ENCODE results near the gene HYI. TPM values are rescaled to one million over a fixed set of nuclear protein-coding genes. Genes with fewer than 3 reads are reported as not detected.

The HYI gene
- total and polyA plus RNA-seq, 2 experiments from 2014 or later: 14.3 to 18.9 TPM

DNA sequence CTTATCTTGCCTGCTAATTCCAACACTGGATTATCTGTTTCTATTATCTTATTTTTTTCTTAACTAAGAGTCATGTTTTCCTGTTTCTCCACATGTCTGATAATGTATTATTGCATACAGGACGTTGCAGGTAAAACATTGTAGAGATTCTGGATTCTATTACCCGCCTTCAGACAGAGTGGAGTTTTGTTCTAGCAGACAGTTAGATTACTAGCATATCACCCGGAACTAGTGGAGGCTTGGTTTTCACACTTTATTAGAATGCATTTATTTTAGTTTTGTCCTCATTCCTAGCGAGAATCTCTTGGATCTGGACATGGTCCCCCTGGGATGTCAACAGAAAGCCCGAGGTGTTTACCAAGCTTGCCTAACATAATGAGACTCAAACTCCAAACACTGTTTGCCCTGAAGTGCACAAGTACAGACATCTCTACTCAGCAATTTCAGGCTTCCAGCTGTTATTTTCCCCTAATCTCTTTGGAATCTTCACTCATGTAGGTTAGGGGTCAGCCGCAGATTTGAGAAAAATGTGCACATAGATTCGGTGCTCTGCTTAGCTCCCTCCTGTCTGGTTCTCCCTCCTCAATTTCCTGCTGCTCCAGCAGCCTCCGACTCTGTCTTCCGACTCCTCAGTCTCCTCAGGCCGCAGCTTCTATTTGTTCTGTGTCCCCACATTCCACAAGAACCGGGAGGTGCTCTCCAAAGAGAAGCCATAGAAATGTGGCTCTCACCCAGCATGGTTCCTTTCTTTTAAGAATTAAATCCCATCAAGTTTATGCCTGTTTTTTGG is 40.1 kb upstream of the HYI start:
- Mint-ChIP-seq H3K4me1 (peaks cover 20% of the 10 kb centered on the region), H3K27ac (peak overlapping the region; percentile 62; the same call in 1 of the 2 replicates), H3K4me3 (peak overlapping the region; percentile 28; the same call in 2 of the 3 replicates), H3K36me3 (ENCODE audit: low read depth) (peaks cover 2% of the 10 kb centered on the region; the same call in 2 of the 3 replicates), H3K27me3 (ENCODE audit: insufficient read depth, low read depth, poor library complexity) (peaks cover 6% of the 10 kb centered on the region), H3K9me3 (peaks cover 18% of the 10 kb centered on the region)
- H2AFZ ChIP-seq: peak overlapping the region; percentile 10; the same call in 1 of the 2 replicates
- H3K27ac ChIP-seq (ENCODE audit: low read depth): no peak overlapping the region
- H3K4me1 ChIP-seq (ENCODE audit: insufficient read depth): peaks cover 12% of the 10 kb centered on the region
- no peaks in the 10 kb centered on the region for H3K9me2 ChIP-seq (ENCODE audit: insufficient read depth)
- TF ChIP-seq, protein P1, sequence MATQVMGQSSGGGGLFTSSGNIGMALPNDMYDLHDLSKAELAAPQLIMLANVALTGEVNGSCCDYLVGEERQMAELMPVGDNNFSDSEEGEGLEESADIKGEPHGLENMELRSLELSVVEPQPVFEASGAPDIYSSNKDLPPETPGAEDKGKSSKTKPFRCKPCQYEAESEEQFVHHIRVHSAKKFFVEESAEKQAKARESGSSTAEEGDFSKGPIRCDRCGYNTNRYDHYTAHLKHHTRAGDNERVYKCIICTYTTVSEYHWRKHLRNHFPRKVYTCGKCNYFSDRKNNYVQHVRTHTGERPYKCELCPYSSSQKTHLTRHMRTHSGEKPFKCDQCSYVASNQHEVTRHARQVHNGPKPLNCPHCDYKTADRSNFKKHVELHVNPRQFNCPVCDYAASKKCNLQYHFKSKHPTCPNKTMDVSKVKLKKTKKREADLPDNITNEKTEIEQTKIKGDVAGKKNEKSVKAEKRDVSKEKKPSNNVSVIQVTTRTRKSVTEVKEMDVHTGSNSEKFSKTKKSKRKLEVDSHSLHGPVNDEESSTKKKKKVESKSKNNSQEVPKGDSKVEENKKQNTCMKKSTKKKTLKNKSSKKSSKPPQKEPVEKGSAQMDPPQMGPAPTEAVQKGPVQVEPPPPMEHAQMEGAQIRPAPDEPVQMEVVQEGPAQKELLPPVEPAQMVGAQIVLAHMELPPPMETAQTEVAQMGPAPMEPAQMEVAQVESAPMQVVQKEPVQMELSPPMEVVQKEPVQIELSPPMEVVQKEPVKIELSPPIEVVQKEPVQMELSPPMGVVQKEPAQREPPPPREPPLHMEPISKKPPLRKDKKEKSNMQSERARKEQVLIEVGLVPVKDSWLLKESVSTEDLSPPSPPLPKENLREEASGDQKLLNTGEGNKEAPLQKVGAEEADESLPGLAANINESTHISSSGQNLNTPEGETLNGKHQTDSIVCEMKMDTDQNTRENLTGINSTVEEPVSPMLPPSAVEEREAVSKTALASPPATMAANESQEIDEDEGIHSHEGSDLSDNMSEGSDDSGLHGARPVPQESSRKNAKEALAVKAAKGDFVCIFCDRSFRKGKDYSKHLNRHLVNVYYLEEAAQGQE (IDR thresholded peaks at IDR 0.05; ENCODE audit: unreplicated experiment): no peak
- TF ChIP-seq NANOG (IDR thresholded peaks at IDR 0.05; ENCODE audit: borderline replicate concordance) (no peak), JUNB (IDR thresholded peaks at IDR 0.05; ENCODE audit: unreplicated experiment) (no peak), ZNF114 (CRISPR knock-in tag; IDR thresholded peaks at IDR 0.05) (no peak)
- TF ChIP-seq, protein P2, sequence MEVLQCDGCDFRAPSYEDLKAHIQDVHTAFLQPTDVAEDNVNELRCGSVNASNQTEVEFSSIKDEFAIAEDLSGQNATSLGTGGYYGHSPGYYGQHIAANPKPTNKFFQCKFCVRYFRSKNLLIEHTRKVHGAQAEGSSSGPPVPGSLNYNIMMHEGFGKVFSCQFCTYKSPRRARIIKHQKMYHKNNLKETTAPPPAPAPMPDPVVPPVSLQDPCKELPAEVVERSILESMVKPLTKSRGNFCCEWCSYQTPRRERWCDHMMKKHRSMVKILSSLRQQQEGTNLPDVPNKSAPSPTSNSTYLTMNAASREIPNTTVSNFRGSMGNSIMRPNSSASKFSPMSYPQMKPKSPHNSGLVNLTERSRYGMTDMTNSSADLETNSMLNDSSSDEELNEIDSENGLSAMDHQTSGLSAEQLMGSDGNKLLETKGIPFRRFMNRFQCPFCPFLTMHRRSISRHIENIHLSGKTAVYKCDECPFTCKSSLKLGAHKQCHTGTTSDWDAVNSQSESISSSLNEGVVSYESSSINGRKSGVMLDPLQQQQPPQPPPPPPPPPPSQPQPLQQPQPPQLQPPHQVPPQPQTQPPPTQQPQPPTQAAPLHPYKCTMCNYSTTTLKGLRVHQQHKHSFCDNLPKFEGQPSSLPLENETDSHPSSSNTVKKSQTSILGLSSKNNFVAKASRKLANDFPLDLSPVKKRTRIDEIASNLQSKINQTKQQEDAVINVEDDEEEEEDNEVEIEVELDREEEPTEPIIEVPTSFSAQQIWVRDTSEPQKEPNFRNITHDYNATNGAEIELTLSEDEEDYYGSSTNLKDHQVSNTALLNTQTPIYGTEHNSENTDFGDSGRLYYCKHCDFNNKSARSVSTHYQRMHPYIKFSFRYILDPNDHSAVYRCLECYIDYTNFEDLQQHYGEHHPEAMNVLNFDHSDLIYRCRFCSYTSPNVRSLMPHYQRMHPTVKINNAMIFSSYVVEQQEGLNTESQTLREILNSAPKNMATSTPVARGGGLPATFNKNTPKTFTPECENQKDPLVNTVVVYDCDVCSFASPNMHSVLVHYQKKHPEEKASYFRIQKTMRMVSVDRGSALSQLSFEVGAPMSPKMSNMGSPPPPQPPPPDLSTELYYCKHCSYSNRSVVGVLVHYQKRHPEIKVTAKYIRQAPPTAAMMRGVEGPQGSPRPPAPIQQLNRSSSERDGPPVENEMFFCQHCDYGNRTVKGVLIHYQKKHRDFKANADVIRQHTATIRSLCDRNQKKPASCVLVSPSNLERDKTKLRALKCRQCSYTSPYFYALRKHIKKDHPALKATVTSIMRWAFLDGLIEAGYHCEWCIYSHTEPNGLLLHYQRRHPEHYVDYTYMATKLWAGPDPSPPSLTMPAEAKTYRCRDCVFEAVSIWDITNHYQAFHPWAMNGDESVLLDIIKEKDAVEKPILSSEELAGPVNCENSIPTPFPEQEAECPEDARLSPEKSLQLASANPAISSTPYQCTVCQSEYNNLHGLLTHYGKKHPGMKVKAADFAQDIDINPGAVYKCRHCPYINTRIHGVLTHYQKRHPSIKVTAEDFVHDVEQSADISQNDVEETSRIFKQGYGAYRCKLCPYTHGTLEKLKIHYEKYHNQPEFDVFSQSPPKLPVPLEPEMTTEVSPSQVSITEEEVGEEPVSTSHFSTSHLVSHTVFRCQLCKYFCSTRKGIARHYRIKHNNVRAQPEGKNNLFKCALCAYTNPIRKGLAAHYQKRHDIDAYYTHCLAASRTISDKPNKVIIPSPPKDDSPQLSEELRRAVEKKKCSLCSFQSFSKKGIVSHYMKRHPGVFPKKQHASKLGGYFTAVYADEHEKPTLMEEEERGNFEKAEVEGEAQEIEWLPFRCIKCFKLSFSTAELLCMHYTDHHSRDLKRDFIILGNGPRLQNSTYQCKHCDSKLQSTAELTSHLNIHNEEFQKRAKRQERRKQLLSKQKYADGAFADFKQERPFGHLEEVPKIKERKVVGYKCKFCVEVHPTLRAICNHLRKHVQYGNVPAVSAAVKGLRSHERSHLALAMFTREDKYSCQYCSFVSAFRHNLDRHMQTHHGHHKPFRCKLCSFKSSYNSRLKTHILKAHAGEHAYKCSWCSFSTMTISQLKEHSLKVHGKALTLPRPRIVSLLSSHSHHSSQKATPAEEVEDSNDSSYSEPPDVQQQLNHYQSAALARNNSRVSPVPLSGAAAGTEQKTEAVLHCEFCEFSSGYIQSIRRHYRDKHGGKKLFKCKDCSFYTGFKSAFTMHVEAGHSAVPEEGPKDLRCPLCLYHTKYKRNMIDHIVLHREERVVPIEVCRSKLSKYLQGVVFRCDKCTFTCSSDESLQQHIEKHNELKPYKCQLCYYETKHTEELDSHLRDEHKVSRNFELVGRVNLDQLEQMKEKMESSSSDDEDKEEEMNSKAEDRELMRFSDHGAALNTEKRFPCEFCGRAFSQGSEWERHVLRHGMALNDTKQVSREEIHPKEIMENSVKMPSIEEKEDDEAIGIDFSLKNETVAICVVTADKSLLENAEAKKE (CRISPR knock-in tag; IDR thresholded peaks at IDR 0.05): peak; percentile 87
- no peaks in the 10 kb centered on the region for H3K79me2 ChIP-seq (replicated peaks; ENCODE audit: insufficient read depth)
- H3F3A ChIP-seq (replicated peaks; ENCODE audit: low read depth): no peaks in the 10 kb centered on the region
- DNase-seq (ENCODE audit: low spot score) (peak; percentile 87), ATAC-seq (peak; percentile 99)
- H3K4me2 ChIP-seq: peak overlapping the region; percentile 31; the same call in 1 of the 2 replicates
- no peaks in the 10 kb centered on the region for H3K36me3 ChIP-seq (ENCODE audit: insufficient read depth)
- no peak overlapping the region for H3K4me3 ChIP-seq
- H4K20me1 ChIP-seq (replicated peaks; ENCODE audit: insufficient read depth): no peaks in the 10 kb centered on the region
- no peaks in the 10 kb centered on the region for H3K27me3 ChIP-seq (ENCODE audit: insufficient read depth)
